Lower leg skin (tissue), 3 donors: ENCODE results near the gene DOCK1.

ENCODE experiments used
- CTCF ChIP-seq, 3 donors: fragments of 450-650 bp; IDR thresholded peaks; one replicate each; pipeline ENCODE4 v1.5.1; 2016; ENCODE audit warnings: antibody characterized with exemption in 3 of 3, mild to moderate bottlenecking in 3 of 3, moderate library complexity in 2 of 3
- POLR2A ChIP-seq, 2 donors: fragments of 450-650 bp; IDR thresholded peaks; one replicate each; pipeline ENCODE4 v1.6.1; 2016 to 2017; ENCODE audit warnings: antibody characterized with exemption in 2 of 2, mild to moderate bottlenecking in 1 of 2, moderate library complexity in 1 of 2

- TF ChIP-seq POLR2A (IDR thresholded peaks at IDR 0.05) (no peak), CTCF (IDR thresholded peaks at IDR 0.05) (no peak)
Measured at GRCh38 chr10:127275272-127275671, 370.0 kb downstream of the DOCK1 start.
